H9 (cell line): Measurements from ENCODE around the gene PPP1R13B. TPM values are rescaled to one million over a fixed set of nuclear protein-coding genes. Genes with fewer than 3 reads are reported as not detected.

ENCODE experiments used
- DNase-seq: peaks from one replicate; pipeline ENCODE4 v3.0.0-alpha.2; 2017
- H2AFZ ChIP-seq: one replicate; pipeline ENCODE4 v1.6.1; 2013; ENCODE audit warnings: mild to moderate bottlenecking, low read length, control low read depth, moderate library complexity
- H2AK5ac ChIP-seq: 2 replicates; pipeline ENCODE4 v1.6.1; 2013; ENCODE audit warnings: low read length, control low read depth, mixed read lengths; ENCODE audit not compliant: insufficient read length
- H2BK120ac ChIP-seq: one replicate; pipeline ENCODE4 v1.6.1; 2013; ENCODE audit warnings: low read depth, mild to moderate bottlenecking, low read length, control low read depth, inconsistent platforms; ENCODE audit not compliant: poor library complexity, severe bottlenecking
- H2BK12ac ChIP-seq: 2 replicates; pipeline ENCODE4 v1.6.1; 2013; ENCODE audit warnings: low read length, control low read depth, mixed read lengths, low read depth; ENCODE audit not compliant: insufficient read length
- H2BK15ac ChIP-seq: 2 replicates; pipeline ENCODE4 v1.6.1; 2013; ENCODE audit warnings: low read depth, low read length, control low read depth
- H2BK20ac ChIP-seq: one replicate; pipeline ENCODE4 v1.6.1; 2013; ENCODE audit warnings: low read depth, mild to moderate bottlenecking, low read length, control low read depth, inconsistent platforms; ENCODE audit not compliant: poor library complexity, severe bottlenecking
- H2BK5ac ChIP-seq: 2 replicates; pipeline ENCODE4 v1.6.1; 2013; ENCODE audit warnings: low read length, control low read depth, mixed read lengths; ENCODE audit not compliant: insufficient read length
- H3K14ac ChIP-seq: 2 replicates; pipeline ENCODE4 v1.6.1; 2013; ENCODE audit warnings: low read length, control low read depth; ENCODE audit not compliant: insufficient read depth
- H3K18ac ChIP-seq: 2 replicates; pipeline ENCODE4 v1.6.1; 2013; ENCODE audit warnings: low read depth, mild to moderate bottlenecking, mixed read lengths, low read length, control low read depth; ENCODE audit not compliant: insufficient read length
- H3K23ac ChIP-seq: 2 replicates; pipeline ENCODE4 v1.6.1; 2013; ENCODE audit warnings: low read length, control low read depth, mixed read lengths, low read depth; ENCODE audit not compliant: insufficient read length
- H3K23me2 ChIP-seq: 2 replicates; pipeline ENCODE4 v1.6.1; 2013; ENCODE audit warnings: low read depth, mild to moderate bottlenecking, mixed read lengths, low read length, control low read depth; ENCODE audit not compliant: insufficient read length, poor library complexity, severe bottlenecking
- H3K27ac ChIP-seq: 2 replicates; pipeline ENCODE4 v1.5.1; 2013; ENCODE audit warnings: low read length, control low read depth, mixed read lengths, low read depth; ENCODE audit not compliant: insufficient read length
- H3K27me3 ChIP-seq: 2 replicates; pipeline ENCODE4 v1.6.1; 2013; ENCODE audit warnings: low read length, control low read depth, inconsistent platforms; ENCODE audit not compliant: insufficient read depth
- H3K4ac ChIP-seq: 2 replicates; pipeline ENCODE4 v1.6.1; 2013; ENCODE audit warnings: low read depth, mild to moderate bottlenecking, control low read depth, inconsistent platforms, low read length, moderate library complexity
- H3K4me1 ChIP-seq: 2 replicates; pipeline ENCODE4 v1.6.1; 2013; ENCODE audit warnings: low read length, control low read depth, inconsistent platforms; ENCODE audit not compliant: insufficient read depth
- H3K4me2 ChIP-seq: 2 replicates; pipeline ENCODE4 v1.6.1; 2013; ENCODE audit warnings: low read length, control low read depth, mixed read lengths; ENCODE audit not compliant: insufficient read length, insufficient read depth
- H3K56ac ChIP-seq: 2 replicates; pipeline ENCODE4 v1.6.1; 2013; ENCODE audit warnings: low read depth, mild to moderate bottlenecking, mixed read lengths, low read length, control low read depth; ENCODE audit not compliant: insufficient read length
- H3K79me1 ChIP-seq: 2 replicates; pipeline ENCODE4 v1.6.1; 2013; ENCODE audit warnings: low read depth, mild to moderate bottlenecking, moderate library complexity, low read length, control low read depth, inconsistent platforms; ENCODE audit not compliant: insufficient read depth, poor library complexity, severe bottlenecking
- H3K79me2 ChIP-seq: 2 replicates; pipeline ENCODE4 v1.6.1; 2013; ENCODE audit warnings: low read length, control low read depth, inconsistent platforms; ENCODE audit not compliant: insufficient read depth
- H3K9ac ChIP-seq: 2 replicates; pipeline ENCODE4 v1.6.1; 2013; ENCODE audit warnings: low read length, control low read depth, mixed read lengths; ENCODE audit not compliant: insufficient read length; ENCODE audit errors: extremely low read depth
- H3K9me3 ChIP-seq: one replicate; pipeline ENCODE4 v1.6.1; 2013; ENCODE audit warnings: low read depth, low read length, inconsistent platforms; ENCODE audit not compliant: control insufficient read depth
- H3T11ph ChIP-seq: one replicate; pipeline ENCODE4 v1.6.1; 2013; ENCODE audit warnings: mild to moderate bottlenecking, low read length, control low read depth, inconsistent platforms
- H4K20me1 ChIP-seq: one replicate; pipeline ENCODE4 v1.6.1; 2013; ENCODE audit not compliant: control insufficient read depth, insufficient read length, insufficient read depth
- H4K5ac ChIP-seq: 2 replicates; pipeline ENCODE4 v1.6.1; 2013; ENCODE audit warnings: low read depth, mild to moderate bottlenecking, mixed read lengths, low read length, control low read depth; ENCODE audit not compliant: insufficient read length
- H4K8ac ChIP-seq: replicated peaks from 2 replicates; pipeline ENCODE4 v1.6.1; 2013; ENCODE audit warnings: low read length, control low read depth, mixed read lengths, low read depth; ENCODE audit not compliant: insufficient read length
- H4K91ac ChIP-seq: 2 replicates; pipeline ENCODE4 v1.6.1; 2013; ENCODE audit warnings: low read depth, mild to moderate bottlenecking, moderate library complexity, mixed read lengths, low read length, control low read depth; ENCODE audit not compliant: insufficient read length
- H3K27ac Mint-ChIP-seq, 3 experiments: 2 replicates in 2 of 3; 3 replicates in 1 of 3; pipeline ENCODE4 v1.8.0; 2020 to 2021; ENCODE audit warnings: mixed read lengths in 3 of 3, mild to moderate bottlenecking in 1 of 3, moderate library complexity in 1 of 3
- H3K27me3 Mint-ChIP-seq: 2 replicates; pipeline ENCODE4 v1.8.0; 2021; ENCODE audit warnings: low read depth, mild to moderate bottlenecking, moderate library complexity, mixed read lengths
- H3K36me3 Mint-ChIP-seq, 3 experiments: 2 replicates in 2 of 3; 3 replicates in 1 of 3; pipeline ENCODE4 v1.8.0; 2020 to 2021; ENCODE audit warnings: low read depth in 3 of 3, mixed read lengths in 3 of 3; ENCODE audit not compliant: insufficient read depth in 1 of 3
- H3K4me1 Mint-ChIP-seq, 2 experiments: 2 replicates each; pipeline ENCODE4 v1.8.0; 2020; ENCODE audit warnings: mixed read lengths in 2 of 2
- H3K4me3 Mint-ChIP-seq, 2 experiments: 2 replicates in 1 of 2; 3 replicates in 1 of 2; pipeline ENCODE4 v1.8.0; 2020 to 2021; ENCODE audit warnings: mild to moderate bottlenecking in 2 of 2, mixed read lengths in 2 of 2, moderate library complexity in 1 of 2
- H3K9me3 Mint-ChIP-seq, 2 experiments: 2 replicates in 1 of 2; 3 replicates in 1 of 2; pipeline ENCODE4 v1.8.0; 2020; ENCODE audit warnings: mild to moderate bottlenecking in 2 of 2, mixed read lengths in 2 of 2, moderate library complexity in 1 of 2
- WGBS: extraction: QIAGEN DNeasy Blood & Tissue Kit; methylation state at CpG from one replicate; pipeline ENCODE4 v1.1.7; 2013; ENCODE audit warnings: missing lambda C conversion rate, low lambda C conversion rate, mixed read lengths; ENCODE audit not compliant: insufficient read length; ENCODE audit errors: extremely low coverage; 5-methylcytosine and 5-hydroxymethylcytosine counted together
- total RNA-seq: library from RNA; stranded (reverse); gene quantifications from 2 replicates; pipeline ENCODE4 v1.2.1, GENCODE V29; 2021
- TF ChIP-seq, protein P1 (sequence below): fragments of 200-600 bp; sonication (generic); conservative IDR thresholded peaks from 3 replicates; pipeline ENCODE4 v1.8.0; 2021; ENCODE audit warnings: antibody characterized with exemption, mild to moderate bottlenecking

Gene PPP1R13B
- total RNA-seq, 1 experiment from 2014 or later: 6.0 TPM

DNA sequence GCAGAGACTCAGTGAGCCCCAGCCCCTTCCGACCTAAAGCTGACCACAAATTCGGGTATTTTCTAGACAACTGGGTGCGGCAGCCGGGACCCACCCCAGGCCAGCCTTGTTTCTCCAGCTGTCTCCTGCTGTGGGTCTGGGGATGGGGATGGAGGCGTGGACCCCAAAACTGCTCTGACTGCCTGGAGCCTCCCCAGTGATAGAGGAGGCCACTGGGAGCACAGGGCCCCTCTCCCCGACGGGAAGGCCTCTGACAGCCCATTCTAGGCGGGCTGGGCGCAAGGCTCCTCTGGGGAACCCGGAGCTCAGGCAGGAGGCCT is 42.6 kb upstream of the PPP1R13B start:
- no peak for DNase-seq
- Mint-ChIP-seq H3K36me3 (no peaks in the 10 kb centered on the region), H3K9me3 (no peaks in the 10 kb centered on the region), H3K27me3 (peaks cover 5% of the 10 kb centered on the region; the same call in 1 of the 2 replicates), H3K4me3 (no peak overlapping the region), H3K4me1 (peaks cover 9 to 21% of the 10 kb centered on the region in 2 experiments), H3K27ac (no peak overlapping the region)
- Histone ChIP-seq H3K4me2 (no peak overlapping the region), H3K4me1 (no peaks in the 10 kb centered on the region), H2AFZ (no peak overlapping the region), H4K91ac (no peak overlapping the region), H3K27ac (no peak overlapping the region), H3K9ac (no peak overlapping the region), H3K27me3 (no peaks in the 10 kb centered on the region), H3K23ac (no peak overlapping the region), H3K18ac (no peak overlapping the region), H3K9me3 (no peaks in the 10 kb centered on the region), H3K14ac (no peak overlapping the region), H2BK20ac (no peak overlapping the region), H4K20me1 (no peaks in the 10 kb centered on the region), H4K8ac (no peak overlapping the region), H2AK5ac (no peak overlapping the region), H2BK5ac (no peak overlapping the region), H3T11ph (no peak overlapping the region), H2BK120ac (no peak overlapping the region), H4K5ac (no peak overlapping the region), H3K4ac (no peak overlapping the region), H3K79me2 (no peaks in the 10 kb centered on the region), H3K23me2 (no peaks in the 10 kb centered on the region), H3K79me1 (no peaks in the 10 kb centered on the region), H2BK12ac (no peak overlapping the region), H2BK15ac (no peak overlapping the region), H3K56ac (no peak overlapping the region)
- no CpG with 5 or more reads among the region's 10 CpGs for WGBS
- TF ChIP-seq, protein P1, sequence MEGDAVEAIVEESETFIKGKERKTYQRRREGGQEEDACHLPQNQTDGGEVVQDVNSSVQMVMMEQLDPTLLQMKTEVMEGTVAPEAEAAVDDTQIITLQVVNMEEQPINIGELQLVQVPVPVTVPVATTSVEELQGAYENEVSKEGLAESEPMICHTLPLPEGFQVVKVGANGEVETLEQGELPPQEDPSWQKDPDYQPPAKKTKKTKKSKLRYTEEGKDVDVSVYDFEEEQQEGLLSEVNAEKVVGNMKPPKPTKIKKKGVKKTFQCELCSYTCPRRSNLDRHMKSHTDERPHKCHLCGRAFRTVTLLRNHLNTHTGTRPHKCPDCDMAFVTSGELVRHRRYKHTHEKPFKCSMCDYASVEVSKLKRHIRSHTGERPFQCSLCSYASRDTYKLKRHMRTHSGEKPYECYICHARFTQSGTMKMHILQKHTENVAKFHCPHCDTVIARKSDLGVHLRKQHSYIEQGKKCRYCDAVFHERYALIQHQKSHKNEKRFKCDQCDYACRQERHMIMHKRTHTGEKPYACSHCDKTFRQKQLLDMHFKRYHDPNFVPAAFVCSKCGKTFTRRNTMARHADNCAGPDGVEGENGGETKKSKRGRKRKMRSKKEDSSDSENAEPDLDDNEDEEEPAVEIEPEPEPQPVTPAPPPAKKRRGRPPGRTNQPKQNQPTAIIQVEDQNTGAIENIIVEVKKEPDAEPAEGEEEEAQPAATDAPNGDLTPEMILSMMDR: no peak
